ENCODE results near the gene LTBP1.
"Not testable (repeated sequence)": the region's sequence is repeated elsewhere in the genome, so short reads cannot be mapped to it uniquely, and the experiment has no call there.

LTBP1 gene

DNA sequence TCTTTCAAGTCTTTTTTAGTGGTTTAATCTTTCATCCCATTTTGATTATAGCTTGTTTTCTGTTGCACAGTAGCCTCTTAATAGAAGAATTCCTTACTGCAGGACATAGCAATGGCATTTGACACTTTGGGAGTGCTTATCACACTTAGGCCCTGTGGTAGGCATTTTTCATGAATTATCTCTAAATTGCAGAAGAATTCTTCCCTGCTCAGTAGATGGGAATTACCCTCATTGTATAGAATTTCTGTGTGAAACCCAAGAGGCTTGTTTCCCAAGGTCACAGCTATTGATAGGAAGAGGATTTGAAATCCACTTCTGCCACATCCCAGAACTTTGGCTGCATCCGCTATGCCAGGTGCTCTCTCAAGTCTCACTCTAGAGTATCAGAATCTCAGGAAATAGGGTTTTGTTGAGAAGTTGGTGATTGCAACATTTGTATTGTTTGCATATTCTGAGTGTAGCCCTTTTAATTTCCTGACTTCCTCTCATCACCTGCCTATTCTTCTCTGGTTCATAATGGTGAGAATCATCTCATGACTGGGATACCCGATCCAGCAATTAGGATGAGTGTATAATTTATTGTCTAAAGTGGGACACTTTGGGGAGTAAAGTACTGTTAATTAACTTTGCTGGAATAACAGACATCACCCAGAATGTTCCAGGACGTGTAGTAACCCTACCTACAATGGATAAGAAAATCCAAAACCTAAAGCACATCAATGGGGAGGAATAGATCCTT, 274.5 kb downstream of the LTBP1 start:
- Histone ChIP-seq H3K27me3 (ENCODE audit: control insufficient read depth, insufficient read depth, low read length) (no peaks in the 10 kb centered on the region), H3K4me1 (ENCODE audit: control insufficient read depth, insufficient read depth, low read length) (0 out of 2 replicates have a peak, but pooled peaks cover 8% of the 10 kb centered on the region), H3K9ac (ENCODE audit: low read depth, low read length) (no peak overlapping the region), H3K4me3 (ENCODE audit: low read depth, low read length) (no peak overlapping the region), H3K27ac (ENCODE audit: low read depth, low read length) (no peak overlapping the region), H3K9me3 (ENCODE audit: control insufficient read depth, insufficient read depth, low read length) (no peaks in the 10 kb centered on the region), H3K36me3 (ENCODE audit: control insufficient read depth, insufficient read depth, low read length) (no peaks in the 10 kb centered on the region)

GRCh38 chr2:33222309-33222708, 275.6 kb downstream of the LTBP1 start:
- Histone ChIP-seq H3K27ac (ENCODE audit: low read depth, low read length) (no peak overlapping the region), H3K36me3 (ENCODE audit: control insufficient read depth, insufficient read depth, low read length) (no peaks in the 10 kb centered on the region)

DNA sequence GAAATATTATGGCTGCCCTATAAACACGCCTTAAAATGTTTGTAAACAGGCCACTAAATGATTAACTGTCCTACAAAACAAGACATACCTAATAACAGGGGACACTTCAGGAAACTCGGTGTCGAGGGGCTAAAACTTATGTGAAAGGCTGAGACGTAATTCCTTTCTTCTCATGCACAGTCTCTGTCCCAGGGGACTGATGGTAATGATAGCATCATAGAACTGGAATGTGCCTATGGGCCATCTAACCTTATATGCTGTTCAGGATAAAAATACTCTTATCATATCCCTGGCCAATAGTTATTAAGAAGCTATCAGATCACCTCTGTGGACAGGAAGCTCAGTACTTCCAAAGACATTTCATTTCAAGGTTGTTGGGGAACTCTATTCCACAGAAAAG, 277.1 kb downstream of the LTBP1 start:
- Histone ChIP-seq H3K27me3 (ENCODE audit: control insufficient read depth, insufficient read depth, low read length) (no peaks in the 10 kb centered on the region), H3K9ac (ENCODE audit: low read depth, low read length) (no peak overlapping the region), H3K36me3 (ENCODE audit: control insufficient read depth, insufficient read depth, low read length) (no peaks in the 10 kb centered on the region), H3K4me1 (ENCODE audit: control insufficient read depth, insufficient read depth, low read length) (0 out of 2 replicates have a peak, but pooled peaks cover 7% of the 10 kb centered on the region), H3K27ac (ENCODE audit: low read depth, low read length) (no peak overlapping the region), H3K4me3 (ENCODE audit: low read depth, low read length) (no peak overlapping the region), H3K9me3 (ENCODE audit: control insufficient read depth, insufficient read depth, low read length) (no peaks in the 10 kb centered on the region)

More at GRCh38 chr2:33222309-33222708, 275.6 kb downstream of the LTBP1 start:
- Histone ChIP-seq H3K9me3 (ENCODE audit: control insufficient read depth, insufficient read depth, low read length) (no peaks in the 10 kb centered on the region), H3K4me1 (ENCODE audit: control insufficient read depth, insufficient read depth, low read length) (0 out of 2 replicates have a peak, but pooled peaks cover 8% of the 10 kb centered on the region), H3K27me3 (ENCODE audit: control insufficient read depth, insufficient read depth, low read length) (no peaks in the 10 kb centered on the region), H3K4me3 (ENCODE audit: low read depth, low read length) (no peak overlapping the region), H3K9ac (ENCODE audit: low read depth, low read length) (no peak overlapping the region)

- H3K4me1 ChIP-seq (ENCODE audit: control insufficient read depth, insufficient read depth, low read length), result no peaks in the 10 kb centered on the region
- no peak overlapping the region for H3K4me3 ChIP-seq (ENCODE audit: low read depth, low read length)
- no peak overlapping the region for H3K9ac ChIP-seq (ENCODE audit: low read depth, low read length)
- no peak overlapping the region for H3K27ac ChIP-seq (ENCODE audit: low read depth, low read length)
- H3K9me3 ChIP-seq (ENCODE audit: control insufficient read depth, insufficient read depth, low read length), result no peaks in the 10 kb centered on the region
- no peaks in the 10 kb centered on the region for H3K27me3 ChIP-seq (ENCODE audit: control insufficient read depth, insufficient read depth, low read length)
- no peaks in the 10 kb centered on the region for H3K36me3 ChIP-seq (ENCODE audit: control insufficient read depth, insufficient read depth, low read length)
Measured at GRCh38 chr2:33225350-33225749, 278.6 kb downstream of the LTBP1 start.

DNA sequence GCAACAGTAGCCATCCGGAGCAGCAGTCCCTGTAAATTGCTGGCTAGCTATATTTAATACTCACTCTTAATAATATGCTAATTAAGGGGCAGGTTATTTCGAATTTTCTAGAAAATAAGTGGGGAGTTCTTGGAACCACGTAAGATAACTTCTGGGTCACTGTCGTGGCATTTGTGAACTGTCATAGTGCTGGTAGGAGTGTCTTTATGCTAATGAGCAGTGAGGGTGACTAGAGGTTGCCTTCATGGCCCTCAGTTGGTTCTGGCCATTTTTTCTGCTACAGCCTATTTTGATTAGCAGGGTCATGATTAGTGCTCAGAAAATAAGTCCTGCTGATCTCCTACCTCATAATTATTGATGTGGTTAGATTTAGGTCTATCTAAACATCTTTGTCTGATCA, 279.8 kb downstream of the LTBP1 start:
- no peak overlapping the region for H3K9ac ChIP-seq (ENCODE audit: low read depth, low read length)

GRCh38 chr2:33229646-33230045, 282.9 kb downstream of the LTBP1 start:
- no peak overlapping the region for H3K9ac ChIP-seq (ENCODE audit: low read depth, low read length)
- no peaks in the 10 kb centered on the region for H3K9me3 ChIP-seq (ENCODE audit: control insufficient read depth, insufficient read depth, low read length)
- H3K27me3 ChIP-seq (ENCODE audit: control insufficient read depth, insufficient read depth, low read length), result no peaks in the 10 kb centered on the region
- H3K27ac ChIP-seq (ENCODE audit: low read depth, low read length), result no peak overlapping the region
- no peaks in the 10 kb centered on the region for H3K36me3 ChIP-seq (ENCODE audit: control insufficient read depth, insufficient read depth, low read length)
- no peak overlapping the region for H3K4me3 ChIP-seq (ENCODE audit: low read depth, low read length)
- H3K4me1 ChIP-seq (ENCODE audit: control insufficient read depth, insufficient read depth, low read length), result no peaks in the 10 kb centered on the region

More for the DNA sequence above, 279.8 kb downstream of the LTBP1 start:
- no peaks in the 10 kb centered on the region for H3K9me3 ChIP-seq (ENCODE audit: control insufficient read depth, insufficient read depth, low read length)
- no peaks in the 10 kb centered on the region for H3K27me3 ChIP-seq (ENCODE audit: control insufficient read depth, insufficient read depth, low read length)
- H3K4me3 ChIP-seq (ENCODE audit: low read depth, low read length), result no peak overlapping the region
- H3K36me3 ChIP-seq (ENCODE audit: control insufficient read depth, insufficient read depth, low read length), result no peaks in the 10 kb centered on the region
- H3K4me1 ChIP-seq (ENCODE audit: control insufficient read depth, insufficient read depth, low read length), result no peaks in the 10 kb centered on the region
- no peak overlapping the region for H3K27ac ChIP-seq (ENCODE audit: low read depth, low read length)

GRCh38 chr2:33230195-33230594, 283.4 kb downstream of the LTBP1 start:
- Histone ChIP-seq H3K9me3 (ENCODE audit: control insufficient read depth, insufficient read depth, low read length) (no peaks in the 10 kb centered on the region), H3K36me3 (ENCODE audit: control insufficient read depth, insufficient read depth, low read length) (no peaks in the 10 kb centered on the region), H3K4me1 (ENCODE audit: control insufficient read depth, insufficient read depth, low read length) (no peaks in the 10 kb centered on the region), H3K4me3 (ENCODE audit: low read depth, low read length) (no peak overlapping the region), H3K9ac (ENCODE audit: low read depth, low read length) (no peak overlapping the region), H3K27ac (ENCODE audit: low read depth, low read length) (no peak overlapping the region), H3K27me3 (ENCODE audit: control insufficient read depth, insufficient read depth, low read length) (no peaks in the 10 kb centered on the region)

DNA sequence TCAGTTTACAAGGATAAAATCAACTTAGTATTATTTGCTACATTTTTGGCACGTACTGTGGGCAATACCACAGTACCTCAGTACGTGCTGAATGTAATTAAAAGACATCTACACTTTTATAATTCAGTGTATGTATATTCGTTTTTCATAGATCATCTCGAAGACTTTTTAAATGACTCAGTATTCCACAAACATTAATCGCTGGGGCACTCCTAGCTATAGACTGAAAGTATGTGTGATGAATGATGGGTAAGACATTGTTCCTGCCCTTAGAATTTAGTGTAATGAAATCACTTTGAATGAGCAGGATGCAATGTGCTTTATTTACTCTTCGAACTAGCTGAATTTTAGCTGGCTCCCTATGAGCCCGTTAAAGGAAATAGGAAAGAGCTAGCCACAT, 284.1 kb downstream of the LTBP1 start:
- Histone ChIP-seq H3K27ac (ENCODE audit: low read depth, low read length) (no peak overlapping the region), H3K9me3 (ENCODE audit: control insufficient read depth, insufficient read depth, low read length) (no peaks in the 10 kb centered on the region), H3K36me3 (ENCODE audit: control insufficient read depth, insufficient read depth, low read length) (no peaks in the 10 kb centered on the region), H3K27me3 (ENCODE audit: control insufficient read depth, insufficient read depth, low read length) (no peaks in the 10 kb centered on the region), H3K4me3 (ENCODE audit: low read depth, low read length) (no peak overlapping the region), H3K4me1 (ENCODE audit: control insufficient read depth, insufficient read depth, low read length) (no peaks in the 10 kb centered on the region), H3K9ac (ENCODE audit: low read depth, low read length) (no peak overlapping the region)

GRCh38 chr2:33235559-33235958, 288.8 kb downstream of the LTBP1 start:
- not testable (repeated sequence) for H3K9me3 ChIP-seq (ENCODE audit: control insufficient read depth, insufficient read depth, low read length); H3K27me3 ChIP-seq (ENCODE audit: control insufficient read depth, insufficient read depth, low read length); H3K9ac ChIP-seq (ENCODE audit: low read depth, low read length); H3K4me1 ChIP-seq (ENCODE audit: control insufficient read depth, insufficient read depth, low read length); H3K36me3 ChIP-seq (ENCODE audit: control insufficient read depth, insufficient read depth, low read length); H3K27ac ChIP-seq (ENCODE audit: low read depth, low read length); H3K4me3 ChIP-seq (ENCODE audit: low read depth, low read length)

DNA sequence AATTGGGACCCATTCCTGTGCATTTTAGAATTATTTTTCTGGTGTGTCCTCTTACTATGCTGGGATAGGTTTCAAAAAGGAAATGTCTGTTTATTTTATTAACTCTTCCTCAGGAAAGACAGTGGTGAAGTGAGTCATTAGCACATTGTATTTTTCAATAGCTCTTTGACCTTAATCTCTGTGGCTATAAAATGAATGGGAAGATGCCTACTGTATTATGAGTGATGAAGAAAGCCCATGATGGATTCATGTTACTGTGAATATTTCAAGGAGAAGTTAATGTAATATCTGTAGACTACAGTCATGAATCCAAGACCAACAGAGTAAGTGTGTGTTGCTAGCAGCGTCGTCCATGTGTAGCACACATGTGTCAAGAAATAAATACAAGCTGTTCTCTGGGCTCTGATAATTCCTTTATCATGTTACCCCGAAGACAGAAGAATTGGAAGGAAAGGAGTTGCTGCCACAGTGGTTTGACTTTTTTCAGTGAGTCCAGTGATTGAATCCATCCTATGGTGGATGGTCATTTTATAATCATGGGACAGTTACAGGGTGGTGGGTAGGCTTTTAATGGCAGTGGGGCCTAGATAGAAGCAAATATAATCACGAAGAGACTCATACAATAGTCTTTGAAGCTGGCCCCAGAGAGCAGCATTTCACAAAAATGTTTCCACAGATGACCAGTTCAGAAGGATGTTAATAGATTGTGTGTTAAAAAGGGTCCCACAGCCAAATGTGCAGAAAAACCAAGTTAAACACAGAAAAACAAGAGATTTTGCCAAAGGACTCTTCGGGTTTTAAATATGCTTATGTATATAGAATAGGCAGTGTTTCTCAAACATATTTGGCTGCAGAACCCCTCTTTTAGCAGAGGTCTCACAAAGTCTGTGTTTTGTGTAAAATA, 290.0 kb downstream of the LTBP1 start:
- no peak overlapping the region for H3K9ac ChIP-seq (ENCODE audit: low read depth, low read length)
- H3K4me3 ChIP-seq (ENCODE audit: low read depth, low read length), result no peak overlapping the region
- no peaks in the 10 kb centered on the region for H3K4me1 ChIP-seq (ENCODE audit: control insufficient read depth, insufficient read depth, low read length)
- H3K36me3 ChIP-seq (ENCODE audit: control insufficient read depth, insufficient read depth, low read length), result no peaks in the 10 kb centered on the region
- H3K27me3 ChIP-seq (ENCODE audit: control insufficient read depth, insufficient read depth, low read length), result no peaks in the 10 kb centered on the region
- no peaks in the 10 kb centered on the region for H3K9me3 ChIP-seq (ENCODE audit: control insufficient read depth, insufficient read depth, low read length)
- H3K27ac ChIP-seq (ENCODE audit: low read depth, low read length), result no peak overlapping the region

DNA sequence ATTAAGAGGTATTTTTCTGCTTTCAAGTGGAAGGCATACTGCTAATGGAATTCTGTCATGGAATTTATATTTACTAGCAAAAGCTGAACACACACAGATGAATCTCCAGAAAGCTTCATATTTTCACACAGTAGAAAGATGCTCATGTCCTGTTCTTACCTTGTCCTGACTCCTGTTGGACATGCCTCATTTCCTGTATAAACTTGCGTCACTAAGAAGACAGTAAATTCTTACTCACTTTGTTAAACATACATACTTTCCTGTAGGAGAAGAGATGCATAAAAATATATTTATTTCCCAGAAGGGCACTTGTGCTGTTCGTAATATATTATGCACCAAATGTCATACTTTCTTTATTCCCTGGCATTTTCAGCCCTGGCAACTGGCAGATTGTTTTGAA, 291.4 kb downstream of the LTBP1 start:
- Histone ChIP-seq H3K9ac (ENCODE audit: low read depth, low read length) (no peak overlapping the region), H3K36me3 (ENCODE audit: control insufficient read depth, insufficient read depth, low read length) (no peaks in the 10 kb centered on the region), H3K4me1 (ENCODE audit: control insufficient read depth, insufficient read depth, low read length) (no peaks in the 10 kb centered on the region), H3K9me3 (ENCODE audit: control insufficient read depth, insufficient read depth, low read length) (no peaks in the 10 kb centered on the region), H3K27ac (ENCODE audit: low read depth, low read length) (no peak overlapping the region), H3K27me3 (ENCODE audit: control insufficient read depth, insufficient read depth, low read length) (no peaks in the 10 kb centered on the region), H3K4me3 (ENCODE audit: low read depth, low read length) (no peak overlapping the region)

All from HUES48 (cell line).